K562 (cell line): Measurements from ENCODE around the gene USF2. TPM values are rescaled to one million over a fixed set of nuclear protein-coding genes. Genes with fewer than 3 reads are reported as not detected.
"Not testable (repeated sequence)": the region's sequence is repeated elsewhere in the genome, so short reads cannot be mapped to it uniquely, and the experiment has no call there.

ENCODE experiments used
- ATAC-seq: fragments of 200-7000 bp; cut with Tn5 transposase; 3 replicates; pipeline ENCODE4 v1.9.1; 2020; ENCODE audit warnings: moderate library complexity
- BruUV-seq: library from RNA; stranded (reverse); fragments of 400-500 nt; replicated peaks from 2 replicates; lab custom pipeline; 2021; lab: Mats Ljungman, UMichigan
- CTCF ChIA-PET: fragments of 300-600 bp; formaldehyde crosslinking; extraction: SDS; loops from one replicate; lab custom pipeline; 2021; ENCODE audit warnings: low intra/inter-chr PET ratio; lab: Yijun Ruan, JAX
- POLR2A ChIA-PET: fragments of 300-600, 350-650 bp; sonication (Branson Sonifier 250); formaldehyde crosslinking; extraction: SDS; loops from one replicate; lab custom pipeline; 2021; ENCODE audit warnings: antibody characterized with exemption, inconsistent platforms; lab: Yijun Ruan, JAX
- DNase-seq, 4 experiments: peaks; one replicate each; pipeline versions ENCODE4 v3.0.0 to v3.0.0-alpha.2; 2011 to 2018; ENCODE audit warnings: low spot score in 3 of 4, mixed read lengths in 3 of 4; ENCODE audit errors: extremely low read depth in 1 of 4
- FAIRE-seq: peaks from 2 replicates; lab custom pipeline; 2011; peaks lifted over from hg19 to GRCh38; lab: Jason Lieb, UNC
- H2AFZ ChIP-seq: 2 replicates; pipeline ENCODE4 v1.6.0; 2011; ENCODE audit warnings: low read depth, low read length, control low read depth, inconsistent platforms
- H3K27ac ChIP-seq: fragments of 200-600 bp; 3 replicates; pipeline ENCODE4 v1.8.0; 2011; ENCODE audit warnings: low read depth, mild to moderate bottlenecking, control low read depth, inconsistent platforms, low read length, moderate library complexity, mixed read lengths; ENCODE audit errors: extremely low read depth
- H3K27me3 ChIP-seq, 2 experiments: fragments of 300-600 bp in 1 of 2; 2 replicates in 1 of 2; 3 replicates in 1 of 2; pipeline versions ENCODE4 v1.6.0 to v1.8.0; 2011; ENCODE audit warnings: inconsistent platforms in 2 of 2, low read length in 2 of 2, mild to moderate bottlenecking in 1 of 2, mixed read lengths in 1 of 2, moderate library complexity in 1 of 2; ENCODE audit not compliant: control insufficient read depth in 2 of 2, insufficient read depth in 2 of 2
- H3K36me3 ChIP-seq: fragments of 300-600 bp; 3 replicates; pipeline ENCODE4 v1.8.0; 2011; ENCODE audit warnings: mild to moderate bottlenecking, low read length, inconsistent platforms; ENCODE audit not compliant: control insufficient read depth, insufficient read depth
- H3K4me1 ChIP-seq, 2 experiments: fragments of 200-600 bp in 1 of 2; replicated peaks in 1 of 2; 2 replicates in 1 of 2; 3 replicates in 1 of 2; pipeline versions ENCODE4 v1.5.1 to v1.8.0; 2011; ENCODE audit warnings: inconsistent platforms in 2 of 2, low read length in 2 of 2, mild to moderate bottlenecking in 1 of 2, mixed read lengths in 1 of 2, moderate library complexity in 1 of 2; ENCODE audit not compliant: control insufficient read depth in 2 of 2, insufficient read depth in 2 of 2
- H3K4me2 ChIP-seq: 2 replicates; pipeline ENCODE4 v1.6.1; 2011; ENCODE audit warnings: low read length, control low read depth, inconsistent platforms, mixed read lengths; ENCODE audit not compliant: insufficient read depth
- H3K4me3 ChIP-seq: fragments of 200-600 bp; sonication (generic), shearing (Covaris generic); 2 replicates; pipeline ENCODE4 v1.5.1; 2016; ENCODE audit warnings: control low read depth, inconsistent platforms
- H3K79me2 ChIP-seq: fragments of 200-600 bp; 3 replicates; pipeline ENCODE4 v1.8.0; 2011; ENCODE audit warnings: low read length, inconsistent platforms; ENCODE audit not compliant: control insufficient read depth, insufficient read depth
- H3K9ac ChIP-seq, 2 experiments: 2 replicates each; pipeline versions ENCODE4 v1.6.0 to v1.6.1; 2011; ENCODE audit warnings: low read depth in 2 of 2, low read length in 2 of 2, control low read depth in 1 of 2, inconsistent platforms in 1 of 2, mild to moderate bottlenecking in 1 of 2, mixed read lengths in 1 of 2; ENCODE audit not compliant: insufficient read depth in 1 of 2
- H3K9me1 ChIP-seq: one replicate; pipeline ENCODE4 v1.6.0; 2011; ENCODE audit warnings: inconsistent platforms, mild to moderate bottlenecking, low read length, moderate library complexity; ENCODE audit not compliant: control insufficient read depth, insufficient read depth
- H3K9me3 ChIP-seq: replicated peaks from 2 replicates; pipeline ENCODE4 v1.5.1; 2011; ENCODE audit warnings: low read depth, low read length, inconsistent platforms; ENCODE audit not compliant: control insufficient read depth, insufficient read depth
- H4K20me1 ChIP-seq: replicated peaks from 2 replicates; pipeline ENCODE4 v1.6.1; 2011; ENCODE audit warnings: low read length, inconsistent platforms, mixed read lengths; ENCODE audit not compliant: control insufficient read depth, insufficient read depth
- ADNP ChIP-seq: fragments of 200-800 bp; sonication (Bioruptor generic); IDR thresholded peaks from 2 replicates; pipeline ENCODE4 v1.6.1; 2016; ENCODE audit warnings: missing genetic modification characterization, missing compliant biosample characterization
- BCOR ChIP-seq: fragments of 450-650 bp; IDR thresholded peaks from 2 replicates; pipeline ENCODE4 v1.6.1; 2016
- ZNF12 ChIP-seq: sonication (generic); formaldehyde crosslinking; IDR thresholded peaks from 2 replicates; pipeline ENCODE4 v1.4.0; 2020; ENCODE audit warnings: mild to moderate bottlenecking, missing genetic modification reagents
- WGBS: fragments of 100-300 bp; shearing (Covaris generic); methylation state at CpG from one replicate; pipeline ENCODE4 v1.1.6; 2016; ENCODE audit warnings: low coverage, mixed read lengths; ENCODE audit not compliant: insufficient coverage; ENCODE audit errors: missing lambda C conversion rate; 5-methylcytosine and 5-hydroxymethylcytosine counted together
- in situ Hi-C: fragments of 300-500 bp; cut with MboI; formaldehyde crosslinking; loops from 4 replicates; pipeline ENCODE4 v1.15.0; 2018; ENCODE audit warnings: inconsistent platforms, mixed read lengths
- intact Hi-C: fragments of 100-400 bp; cut with micrococcal nuclease; formaldehyde crosslinking; loops from 2 replicates; pipeline ENCODE4 v1.14.2; 2022
- polyA plus RNA-seq, 8 experiments: library from polyadenylated mRNA; depleted of rRNA in 4 of 8; stranded (reverse) in 5 of 8; unstranded in 3 of 8; fragments of >200 nt; fragmentation: Nextera tagmentation in 2 of 8; fragmentation: Illumina TruSeq in 1 of 8; extraction: Ambion mirVana in 2 of 8; extraction: Trizol in 1 of 8; gene quantifications; 2 replicates each; pipeline versions ENCODE4 v1.2.1 to v1.2.3, GENCODE V29; 2011 to 2014; ENCODE audit warnings: inconsistent platforms in 1 of 8, missing spikeins in 1 of 8
- total RNA-seq, 7 experiments: library from RNA; depleted of rRNA in 6 of 7; stranded (reverse); fragments of >200 nt in 6 of 7; fragmentation: Illumina TruSeq in 2 of 7; extraction: Trizol in 2 of 7; gene quantifications; 2 replicates each; pipeline versions ENCODE4 v1.2.1 to v1.2.3, GENCODE V29; 2011 to 2021; ENCODE audit warnings: low replicate concordance in 1 of 7
- TF ChIP-seq, protein P1 (sequence below): sonication (generic); formaldehyde crosslinking; IDR thresholded peaks from 2 replicates; pipeline ENCODE4 v1.9.0; 2022; ENCODE audit warnings: mild to moderate bottlenecking, missing genetic modification reagents

The USF2 gene
- total and polyA plus RNA-seq, 9 of the 15 experiments (the other 6 are each of a cell fraction or from before 2014, with no cell fraction given), result 0.27 to 93.7 (median 58.4) TPM

- H3K79me2 ChIP-seq, H3K36me3 ChIP-seq, H4K20me1 ChIP-seq, ATAC-seq, H3K27me3 ChIP-seq, FAIRE-seq, DNase-seq, BruUV-seq, CTCF ChIA-PET, H3K9me1 ChIP-seq, H3K4me3 ChIP-seq: not testable (repeated sequence)
- 76% methylated on average over 4 of the region's 4 CpGs for WGBS
- POLR2A ChIA-PET, result interaction anchor here (0.7 to 1.2 kb wide), 2 partner anchors 10 to 21 kb away, joined by 4 read pairs; no protein-coding TSS in a partner anchor
- Histone ChIP-seq H3K4me2 (peak overlapping the region; percentile 49; the same call in 1 of the 2 replicates), H2AFZ (peak overlapping the region; percentile 64), H3K27ac (peak overlapping the region; percentile 71), H3K9me3 (peaks cover 33% of the 10 kb centered on the region)
- intact Hi-C loops, result loop anchor here (2.0 kb wide), 1 partner anchor 28 kb away; the partner anchor contains the start of gene LSR
- TF ChIP-seq ADNP (tag), result peak; percentile 10; the same call in 1 of the 2 replicates
- peak; percentile 42; the same call in 1 of the 2 replicates for TF ChIP-seq BCOR
- peak; percentile 99 for TF ChIP-seq ZNF12 (CRISPR knock-in tag)
- TF ChIP-seq, protein P1, sequence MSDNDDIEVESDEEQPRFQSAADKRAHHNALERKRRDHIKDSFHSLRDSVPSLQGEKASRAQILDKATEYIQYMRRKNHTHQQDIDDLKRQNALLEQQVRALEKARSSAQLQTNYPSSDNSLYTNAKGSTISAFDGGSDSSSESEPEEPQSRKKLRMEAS (CRISPR knock-in tag), result 0 out of 2 replicates have a peak, but pooled peaks have one; percentile 6
- TF ChIP-seq, all 486 proteins: peak for 4; not testable (repeated sequence) for 482
- H3K9ac ChIP-seq, in situ Hi-C loops: not testable (repeated sequence)
- peaks cover 25 to 29% of the 10 kb centered on the region in 2 experiments for H3K4me1 ChIP-seq
These were observed 47.7 kb upstream of the USF2 start for GRCh38 chr19:35220973-35221590.
